ENCODE data around the gene IYD.

DNA sequence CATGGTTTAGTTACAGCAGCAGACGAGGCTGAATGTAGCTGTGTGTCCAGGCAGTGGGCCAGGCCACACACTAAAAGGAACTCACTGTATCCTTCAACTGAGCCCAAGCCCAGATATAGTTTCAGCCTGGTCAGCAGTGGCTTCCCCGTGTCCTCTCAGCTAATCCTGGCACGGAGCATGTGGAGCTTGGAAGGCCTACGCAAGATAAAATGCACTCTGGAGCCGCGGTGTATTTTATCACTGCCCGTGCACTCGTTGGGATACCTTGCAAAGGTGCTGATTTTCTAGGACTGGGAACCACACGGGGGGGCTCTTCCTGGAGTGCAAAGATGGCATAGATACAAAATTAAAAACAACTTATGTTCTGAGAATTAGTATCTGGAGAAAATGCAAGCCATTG is 48.4 kb upstream of the IYD start:
- TF ChIP-seq, protein P1, sequence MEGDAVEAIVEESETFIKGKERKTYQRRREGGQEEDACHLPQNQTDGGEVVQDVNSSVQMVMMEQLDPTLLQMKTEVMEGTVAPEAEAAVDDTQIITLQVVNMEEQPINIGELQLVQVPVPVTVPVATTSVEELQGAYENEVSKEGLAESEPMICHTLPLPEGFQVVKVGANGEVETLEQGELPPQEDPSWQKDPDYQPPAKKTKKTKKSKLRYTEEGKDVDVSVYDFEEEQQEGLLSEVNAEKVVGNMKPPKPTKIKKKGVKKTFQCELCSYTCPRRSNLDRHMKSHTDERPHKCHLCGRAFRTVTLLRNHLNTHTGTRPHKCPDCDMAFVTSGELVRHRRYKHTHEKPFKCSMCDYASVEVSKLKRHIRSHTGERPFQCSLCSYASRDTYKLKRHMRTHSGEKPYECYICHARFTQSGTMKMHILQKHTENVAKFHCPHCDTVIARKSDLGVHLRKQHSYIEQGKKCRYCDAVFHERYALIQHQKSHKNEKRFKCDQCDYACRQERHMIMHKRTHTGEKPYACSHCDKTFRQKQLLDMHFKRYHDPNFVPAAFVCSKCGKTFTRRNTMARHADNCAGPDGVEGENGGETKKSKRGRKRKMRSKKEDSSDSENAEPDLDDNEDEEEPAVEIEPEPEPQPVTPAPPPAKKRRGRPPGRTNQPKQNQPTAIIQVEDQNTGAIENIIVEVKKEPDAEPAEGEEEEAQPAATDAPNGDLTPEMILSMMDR (conservative IDR thresholded peaks at IDR 0.05 in 1 of 2, IDR thresholded peaks at IDR 0.05 in 1 of 2; ENCODE audit: extremely low read depth in 1 of 2, insufficient read depth in 1 of 2, low read depth in 1 of 2, low read length in 2 of 2): no peak
- TF ChIP-seq EZH2 (IDR thresholded peaks at IDR 0.05; ENCODE audit: borderline replicate concordance, low read length): no peak
